OCI-LY1 (cell line): Measurements from ENCODE around the gene MED12.

ENCODE experiments used
- H2AFZ ChIP-seq: fragments of 200-600 bp; sonication (generic), shearing (Covaris generic); 2 replicates; pipeline ENCODE4 v1.6.0; 2014; ENCODE audit warnings: antibody characterized with exemption, mild to moderate bottlenecking, low read length
- H3F3A ChIP-seq: fragments of 200-600 bp; sonication (generic), shearing (Covaris generic); 2 replicates; pipeline ENCODE4 v1.6.0; 2014; ENCODE audit warnings: mild to moderate bottlenecking, antibody characterized with exemption, low read length, moderate library complexity; ENCODE audit not compliant: insufficient read depth
- H3K27ac ChIP-seq: fragments of 200-600 bp; sonication (generic); 2 replicates; pipeline ENCODE4 v1.5.1; 2014; ENCODE audit warnings: low read length, mixed run types, mild to moderate bottlenecking, low read depth; ENCODE audit not compliant: poor library complexity, severe bottlenecking
- H3K27me3 ChIP-seq: fragments of 200-600 bp; sonication (generic); 2 replicates; pipeline ENCODE4 v1.6.0; 2014; ENCODE audit warnings: antibody characterized with exemption, mild to moderate bottlenecking, low read length, moderate library complexity; ENCODE audit not compliant: insufficient read depth
- H3K36me3 ChIP-seq: fragments of 200-600 bp; sonication (generic); 2 replicates; pipeline ENCODE4 v1.6.1; 2014; ENCODE audit warnings: mild to moderate bottlenecking, antibody characterized with exemption, low read length, moderate library complexity, mixed read lengths; ENCODE audit not compliant: insufficient read depth
- H3K4me1 ChIP-seq: fragments of 200-600 bp; sonication (generic); 2 replicates; pipeline ENCODE4 v1.5.1; 2014; ENCODE audit warnings: mild to moderate bottlenecking, low read length, moderate library complexity; ENCODE audit not compliant: insufficient read depth, severe bottlenecking
- H3K4me2 ChIP-seq: fragments of 200-600 bp; sonication (generic), shearing (Covaris generic); 2 replicates; pipeline ENCODE4 v1.6.1; 2014; ENCODE audit warnings: low read length
- H3K4me3 ChIP-seq: fragments of 200-600 bp; sonication (generic); 2 replicates; pipeline ENCODE4 v1.5.1; 2014; ENCODE audit warnings: low read length, low read depth, mild to moderate bottlenecking, mixed read lengths; ENCODE audit not compliant: poor library complexity, severe bottlenecking
- H3K79me2 ChIP-seq: fragments of 200-600 bp; shearing (Covaris generic); 2 replicates; pipeline ENCODE4 v1.6.1; 2016; ENCODE audit warnings: mixed run types, low read length, mixed read lengths; ENCODE audit not compliant: insufficient read depth
- H3K9ac ChIP-seq: fragments of 200-600 bp; sonication (generic), shearing (Covaris generic); 2 replicates; pipeline ENCODE4 v1.6.1; 2014; ENCODE audit warnings: mild to moderate bottlenecking, low read length, mixed read lengths
- H3K9me2 ChIP-seq: fragments of 200-600 bp; sonication (generic), shearing (Covaris generic); 2 replicates; pipeline ENCODE4 v1.6.1; 2014; ENCODE audit warnings: low read depth, mild to moderate bottlenecking, low read length, mixed read lengths
- H3K9me3 ChIP-seq: fragments of 200-600 bp; shearing (Covaris generic); 2 replicates; pipeline ENCODE4 v1.6.1; 2014; ENCODE audit warnings: low read length, mixed read lengths
- H4K20me1 ChIP-seq: fragments of 200-600 bp; sonication (generic), shearing (Covaris generic); 2 replicates; pipeline ENCODE4 v1.6.0; 2016; ENCODE audit warnings: mild to moderate bottlenecking, low read length; ENCODE audit not compliant: insufficient read depth
- CTCF ChIP-seq: fragments of 200-600 bp; sonication (generic), shearing (Covaris generic); IDR thresholded peaks from 2 replicates; pipeline ENCODE4 v1.5.1; 2017; ENCODE audit warnings: mild to moderate bottlenecking, antibody characterized with exemption, low read length, moderate library complexity, mixed read lengths
- EZH2 ChIP-seq: fragments of 200-600 bp; sonication (generic), shearing (Covaris generic); IDR thresholded peaks from 2 replicates; pipeline ENCODE4 v1.8.0; 2017; ENCODE audit warnings: borderline replicate concordance, mixed run types, mild to moderate bottlenecking, antibody characterized with exemption, low read length, moderate library complexity, mixed read lengths

Gene MED12

DNA sequence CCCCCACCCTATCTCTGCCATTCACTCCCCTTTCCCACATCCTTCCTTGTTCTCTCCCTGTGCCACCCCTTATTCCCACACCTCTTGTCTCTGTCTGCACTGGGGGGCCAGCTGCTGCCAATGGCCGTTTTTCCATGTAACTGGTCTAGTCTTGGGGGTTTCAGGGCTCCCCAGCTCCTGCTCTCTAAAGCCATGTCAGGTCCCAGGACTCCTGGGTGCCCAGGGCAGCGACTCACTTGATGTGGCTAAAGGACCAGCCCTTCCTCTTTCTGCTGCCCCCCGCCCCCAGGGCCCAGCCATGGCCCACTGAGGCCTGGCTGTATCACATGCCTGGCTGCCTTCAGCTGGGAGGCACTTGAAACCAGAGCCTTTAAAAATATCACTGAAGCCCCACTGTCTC, 36.2 kb downstream of the MED12 start:
- Histone ChIP-seq H3F3A (no peaks in the 10 kb centered on the region), H3K27me3 (no peaks in the 10 kb centered on the region), H3K4me2 (no peak overlapping the region), H3K36me3 (no peaks in the 10 kb centered on the region), H3K9me2 (no peaks in the 10 kb centered on the region), H3K4me1 (no peaks in the 10 kb centered on the region), H3K9ac (no peak overlapping the region), H3K9me3 (no peaks in the 10 kb centered on the region), H2AFZ (no peak overlapping the region), H3K4me3 (no peak overlapping the region), H3K79me2 (no peaks in the 10 kb centered on the region), H3K27ac (no peak overlapping the region), H4K20me1 (no peaks in the 10 kb centered on the region)
- no peak for TF ChIP-seq CTCF
- no peak for TF ChIP-seq EZH2

- H3K27me3 ChIP-seq: no peaks in the 10 kb centered on the region
- H4K20me1 ChIP-seq: no peaks in the 10 kb centered on the region
- no peaks in the 10 kb centered on the region for H3K9me2 ChIP-seq
- no peak overlapping the region for H2AFZ ChIP-seq
- H3F3A ChIP-seq: no peaks in the 10 kb centered on the region
- H3K79me2 ChIP-seq: no peaks in the 10 kb centered on the region
- no peaks in the 10 kb centered on the region for H3K36me3 ChIP-seq
- TF ChIP-seq CTCF: no peak
- no peak for TF ChIP-seq EZH2
- H3K4me2 ChIP-seq: no peak overlapping the region
- no peak overlapping the region for H3K4me3 ChIP-seq
- no peaks in the 10 kb centered on the region for H3K9me3 ChIP-seq
- H3K9ac ChIP-seq: no peak overlapping the region
- H3K27ac ChIP-seq: no peak overlapping the region
- H3K4me1 ChIP-seq: no peaks in the 10 kb centered on the region
Measured at GRCh38 chrX:71158603-71159002, 40.2 kb downstream of the MED12 start.

GRCh38 chrX:71159335-71159734, 40.9 kb downstream of the MED12 start:
- no peaks in the 10 kb centered on the region for H3K79me2 ChIP-seq
- no peaks in the 10 kb centered on the region for H3F3A ChIP-seq
- H3K27ac ChIP-seq: no peak overlapping the region
- no peaks in the 10 kb centered on the region for H3K4me1 ChIP-seq
- H3K4me2 ChIP-seq: no peak overlapping the region
- H3K9me3 ChIP-seq: no peaks in the 10 kb centered on the region
- H3K4me3 ChIP-seq: no peak overlapping the region
- no peaks in the 10 kb centered on the region for H3K36me3 ChIP-seq
- TF ChIP-seq CTCF (no peak), EZH2 (no peak)
- H3K27me3 ChIP-seq: no peaks in the 10 kb centered on the region
- H3K9ac ChIP-seq: no peak overlapping the region
- no peaks in the 10 kb centered on the region for H3K9me2 ChIP-seq
- H4K20me1 ChIP-seq: no peaks in the 10 kb centered on the region
- H2AFZ ChIP-seq: no peak overlapping the region
